HG03378 (cell line): Measurements from ENCODE around the gene RFC1.
A peak's percentile ranks its signal among the peaks of the same experiment; 100 is the strongest.
"Not testable (repeated sequence)": the region's sequence is repeated elsewhere in the genome, so short reads cannot be mapped to it uniquely, and the experiment has no call there.

Source experiments
- ATAC-seq: cut with Tn5 transposase; IDR thresholded peaks from one replicate; pipeline ENCODE4 v1.9.1; 2021; ENCODE audit warnings: mild to moderate bottlenecking, moderate library complexity; ENCODE audit not compliant: unreplicated experiment

RFC1 gene

GRCh38 chr4:39353478-39354253, 12.5 kb downstream of the RFC1 start:
- ATAC-seq, result peak; percentile 80

GRCh38 chr4:39353149-39353477, 13.0 kb downstream of the RFC1 start:
- not testable (repeated sequence) for ATAC-seq

- ATAC-seq, result no peak
These were observed 16.8 kb downstream of the RFC1 start for GRCh38 chr4:39349326-39349725.

- ATAC-seq, result no peak
These were observed 17.5 kb downstream of the RFC1 start for GRCh38 chr4:39348371-39349315.

GRCh38 chr4:39346856-39347519, 19.2 kb downstream of the RFC1 start:
- ATAC-seq, result no peak

GRCh38 chr4:39342731-39343130, 23.4 kb downstream of the RFC1 start:
- ATAC-seq, result no peak

- ATAC-seq, result no peak
These were observed 25.0 kb downstream of the RFC1 start for GRCh38 chr4:39341075-39341725.

- no peak for ATAC-seq
These were observed 26.2 kb downstream of the RFC1 start for GRCh38 chr4:39339968-39340367.

- ATAC-seq, result no peak
These were observed 28.3 kb downstream of the RFC1 start for GRCh38 chr4:39337841-39338240.

- no peak for ATAC-seq
These were observed 30.6 kb downstream of the RFC1 start for GRCh38 chr4:39335566-39335965.

GRCh38 chr4:39331191-39331590, 35.0 kb downstream of the RFC1 start:
- no peak for ATAC-seq

- ATAC-seq, result no peak
These were observed 35.8 kb downstream of the RFC1 start for GRCh38 chr4:39330353-39330752.

- no peak for ATAC-seq
These were observed 39.6 kb downstream of the RFC1 start for GRCh38 chr4:39326468-39326977.

- no peak for ATAC-seq
These were observed 41.1 kb downstream of the RFC1 start for GRCh38 chr4:39324897-39325613.

- no peak for ATAC-seq
These were observed 41.7 kb downstream of the RFC1 start for GRCh38 chr4:39324446-39324845.

- ATAC-seq, result no peak
These were observed 42.3 kb downstream of the RFC1 start for GRCh38 chr4:39323821-39324220.

- no peak for ATAC-seq
These were observed 45.6 kb downstream of the RFC1 start for GRCh38 chr4:39320381-39321115.

- ATAC-seq, result no peak
These were observed 46.5 kb downstream of the RFC1 start for GRCh38 chr4:39319676-39320075.

- ATAC-seq, result no peak
These were observed 53.3 kb downstream of the RFC1 start for GRCh38 chr4:39312816-39313215.
